ENCODE data around the gene ACOT8. TPM values are rescaled to one million over a fixed set of nuclear protein-coding genes. Genes with fewer than 3 reads are reported as not detected.

Gene ACOT8
- total and polyA plus RNA-seq, 10 of the 15 experiments (the other 5 are each of a cell fraction or from before 2014, with no cell fraction given), result 5.1 to 47.9 (median 31.8) TPM

DNA sequence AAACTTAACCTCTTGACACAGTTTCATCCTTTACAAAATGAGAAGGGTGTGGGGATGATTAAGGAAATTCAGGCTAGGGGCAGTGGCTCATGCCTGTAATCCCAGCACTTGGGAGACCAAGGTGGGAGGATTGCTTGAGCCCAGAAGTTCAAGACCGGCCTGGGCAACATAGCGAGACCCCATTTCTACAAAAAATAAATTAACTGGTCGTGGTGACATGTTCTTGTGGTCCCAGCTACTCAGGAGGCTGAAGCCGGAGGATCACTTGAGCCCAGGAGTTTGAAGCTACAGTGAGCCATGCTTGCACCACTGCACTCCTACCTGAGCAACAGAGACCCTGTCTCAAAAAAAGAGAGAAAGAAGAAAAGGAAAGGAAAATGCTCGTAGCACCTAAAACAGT, 9.3 kb upstream of the ACOT8 start:
- no peak for TF ChIP-seq RAD51 (IDR thresholded peaks at IDR 0.05)
- no peak for TF ChIP-seq IKZF1 (conservative IDR thresholded peaks at IDR 0.05)
- no peak overlapping the region for H3K4me3 ChIP-seq
- no peaks in the 10 kb centered on the region for H4K20me1 ChIP-seq (ENCODE audit: control insufficient read depth, insufficient read depth)
- no peak overlapping the region for H3K27ac ChIP-seq (ENCODE audit: control insufficient read depth, insufficient read depth)
- H2AFZ ChIP-seq (ENCODE audit: control insufficient read depth, low read depth, low read length), result no peak overlapping the region
- in situ Hi-C loops (cut with MboI) (no loop called here), intact Hi-C loops (cut with micrococcal nuclease; ENCODE audit: unreplicated experiment) (no loop called here)
- no peak for ATAC-seq
- WGBS (ENCODE audit: insufficient coverage, insufficient replicate concordance, low lambda C conversion rate, missing lambda C conversion rate), result 88% methylated on average over 5 of the region's 5 CpGs
- RAD21 ChIA-PET (ENCODE audit: unreplicated experiment), result no interaction called here
- H3K36me3 ChIP-seq (ENCODE audit: control insufficient read depth in 2 of 2, insufficient read depth in 2 of 2, low read length in 1 of 2), result no peaks in the 10 kb centered on the region
- SMC1A ChIA-PET (ENCODE audit: uncharacterized antibody, unreplicated experiment), result interaction anchor here (0.6 to 0.9 kb wide), 2 partner anchors 49 to 64 kb away, joined by 3 read pairs; no protein-coding TSS in a partner anchor
- H3K27me3 ChIP-seq (replicated peaks in 1 of 2; ENCODE audit: control insufficient read depth in 2 of 2, insufficient read depth in 2 of 2, low read length in 1 of 2), result no peaks in the 10 kb centered on the region
- CTCF ChIA-PET, result interaction anchor here (1.4 kb wide), 1 partner anchor 15 kb away, joined by 3 read pairs; the partner anchor contains the start of gene ZSWIM1
- no TSS peak for BruUV-seq (replicated peaks)
- no peaks in the 10 kb centered on the region for H3K4me1 ChIP-seq (ENCODE audit: control insufficient read depth, insufficient read depth, low read length)
- H3K79me2 ChIP-seq (ENCODE audit: control insufficient read depth, insufficient read depth, low read length), result no peaks in the 10 kb centered on the region
- POLR2A ChIA-PET, result interaction anchor here (0.7 kb wide), 1 partner anchor 11 kb away, joined by 4 read pairs; no protein-coding TSS in a partner anchor
- FAIRE-seq, result no peak
- H3K9me3 ChIP-seq (replicated peaks; ENCODE audit: control insufficient read depth, insufficient read depth, low read length), result no peaks in the 10 kb centered on the region
- DNase-seq (ENCODE audit: low read depth, low spot score), result no peak
- no peak overlapping the region for H3K9ac ChIP-seq (ENCODE audit: control insufficient read depth, insufficient read depth, low read length)
- H3K4me2 ChIP-seq (ENCODE audit: control insufficient read depth, insufficient read depth), result no peak overlapping the region

DNA sequence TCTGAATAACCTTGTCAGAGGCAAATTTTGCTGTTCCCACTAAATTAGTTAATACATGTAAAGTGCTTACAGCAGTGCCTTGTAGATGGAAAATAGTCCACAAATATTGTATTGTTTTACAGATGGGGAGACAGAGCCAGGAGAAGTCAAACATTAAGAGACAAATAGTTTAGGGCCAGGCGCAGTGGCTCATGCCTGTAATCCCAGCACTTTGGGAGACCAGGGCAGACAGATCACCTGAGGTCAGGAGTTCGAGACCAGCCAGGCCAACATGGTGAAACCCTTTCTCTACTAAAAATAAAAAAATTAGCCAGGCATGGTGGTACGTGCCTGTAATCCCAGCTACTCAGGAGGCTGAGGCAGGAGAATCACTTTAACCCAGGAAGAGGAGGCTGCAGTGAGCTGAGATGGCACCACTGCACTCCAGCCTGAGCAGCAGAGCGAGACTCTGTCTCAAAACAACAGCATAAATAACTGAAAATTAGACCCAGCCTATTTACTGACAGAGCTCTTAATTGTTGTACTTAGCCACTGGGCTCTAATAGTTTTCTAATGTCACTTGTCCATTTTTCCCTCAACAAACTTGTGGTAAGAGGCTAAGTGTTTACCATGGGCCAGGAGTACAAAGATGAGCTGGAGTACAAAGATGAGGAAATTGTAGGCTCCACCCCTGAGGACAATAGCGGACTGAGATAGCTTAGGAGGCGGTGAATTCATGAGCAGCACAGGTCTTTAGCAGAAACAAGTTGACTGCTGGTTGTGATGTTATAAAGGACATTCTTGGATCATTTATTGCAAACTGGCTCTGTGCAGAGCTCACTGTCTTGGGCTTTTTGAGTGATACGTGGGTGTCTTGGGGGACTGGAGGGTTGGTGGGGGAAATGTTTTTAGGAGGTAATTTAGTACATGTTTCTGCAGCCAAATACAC, 6.6 kb upstream of the ACOT8 start:
- ChIA-PET RAD21 (ENCODE audit: unreplicated experiment) (interaction anchor here (0.7 kb wide), 1 partner anchor 74 kb away, joined by 4 read pairs; no protein-coding TSS in a partner anchor), CTCF (interaction anchor here (1.3 kb wide), 1 partner anchor 11 kb away, joined by 3 read pairs; no protein-coding TSS in a partner anchor), POLR2A (interaction anchor here (0.6 to 1.5 kb wide), 3 partner anchors 9 to 79 kb away, joined by 3 read pairs; partner anchors contain the start of gene ZSWIM1), SMC1A (ENCODE audit: uncharacterized antibody, unreplicated experiment) (interaction anchor here (0.8 to 0.9 kb wide), 2 partner anchors 14 to 46 kb away, joined by 3 read pairs; no protein-coding TSS in a partner anchor)
- FAIRE-seq (no peak), ATAC-seq (no peak), DNase-seq (ENCODE audit: low read depth, low spot score) (no peak)
- Histone ChIP-seq H3K27ac (ENCODE audit: control insufficient read depth, insufficient read depth) (no peak overlapping the region), H3K27me3 (replicated peaks in 1 of 2; ENCODE audit: control insufficient read depth in 2 of 2, insufficient read depth in 2 of 2, low read length in 1 of 2) (no peaks in the 10 kb centered on the region), H3K4me1 (ENCODE audit: control insufficient read depth, insufficient read depth, low read length) (no peaks in the 10 kb centered on the region), H3K9ac (ENCODE audit: control insufficient read depth, insufficient read depth, low read length) (no peak overlapping the region), H3K36me3 (ENCODE audit: control insufficient read depth in 2 of 2, insufficient read depth in 2 of 2, low read length in 1 of 2) (no peaks in the 10 kb centered on the region), H2AFZ (ENCODE audit: control insufficient read depth, low read depth, low read length) (no peak overlapping the region), H3K9me3 (replicated peaks; ENCODE audit: control insufficient read depth, insufficient read depth, low read length) (no peaks in the 10 kb centered on the region), H3K79me2 (ENCODE audit: control insufficient read depth, insufficient read depth, low read length) (no peaks in the 10 kb centered on the region), H3K4me2 (ENCODE audit: control insufficient read depth, insufficient read depth) (no peak overlapping the region), H4K20me1 (ENCODE audit: control insufficient read depth, insufficient read depth) (no peaks in the 10 kb centered on the region), H3K4me3 (no peak overlapping the region)
- 86% methylated on average over 7 of the region's 7 CpGs for WGBS (ENCODE audit: insufficient coverage, insufficient replicate concordance, low lambda C conversion rate, missing lambda C conversion rate)
- in situ Hi-C loops (cut with MboI) (no loop called here), intact Hi-C loops (cut with micrococcal nuclease; ENCODE audit: unreplicated experiment) (no loop called here)
- no peak for TF ChIP-seq KLF5 (IDR thresholded peaks at IDR 0.05; ENCODE audit: partially characterized antibody)
- no peak for TF ChIP-seq SUPT20H (IDR thresholded peaks at IDR 0.05; ENCODE audit: borderline replicate concordance, control insufficient read depth, low read depth, low read length)
- no peak for TF ChIP-seq KDM1A (IDR thresholded peaks at IDR 0.05; ENCODE audit: borderline replicate concordance)
- no peak for TF ChIP-seq EP300 (IDR thresholded peaks at IDR 0.05; ENCODE audit: borderline replicate concordance in 1 of 2, control insufficient read depth in 1 of 2, low read depth in 2 of 2, low read length in 2 of 2)
- TF ChIP-seq, protein P1, sequence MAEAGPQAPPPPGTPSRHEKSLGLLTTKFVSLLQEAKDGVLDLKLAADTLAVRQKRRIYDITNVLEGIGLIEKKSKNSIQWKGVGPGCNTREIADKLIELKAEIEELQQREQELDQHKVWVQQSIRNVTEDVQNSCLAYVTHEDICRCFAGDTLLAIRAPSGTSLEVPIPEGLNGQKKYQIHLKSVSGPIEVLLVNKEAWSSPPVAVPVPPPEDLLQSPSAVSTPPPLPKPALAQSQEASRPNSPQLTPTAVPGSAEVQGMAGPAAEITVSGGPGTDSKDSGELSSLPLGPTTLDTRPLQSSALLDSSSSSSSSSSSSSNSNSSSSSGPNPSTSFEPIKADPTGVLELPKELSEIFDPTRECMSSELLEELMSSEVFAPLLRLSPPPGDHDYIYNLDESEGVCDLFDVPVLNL (IDR thresholded peaks at IDR 0.05; ENCODE audit: low read depth, low read length), result no peak
- TF ChIP-seq ZZZ3 (IDR thresholded peaks at IDR 0.05; ENCODE audit: control insufficient read depth, insufficient read length, low read depth), result no peak
- TF ChIP-seq EZH2 (IDR thresholded peaks at IDR 0.05; ENCODE audit: borderline replicate concordance, control insufficient read depth, low read depth, low read length), result no peak
- TF ChIP-seq BMI1 (IDR thresholded peaks at IDR 0.05; ENCODE audit: borderline replicate concordance), result no peak
- TF ChIP-seq MXI1 (IDR thresholded peaks at IDR 0.05; ENCODE audit: low read depth, low read length), result no peak
- TF ChIP-seq BACH1 (IDR thresholded peaks at IDR 0.05; ENCODE audit: borderline replicate concordance), result no peak
- BruUV-seq (replicated peaks), result no TSS peak

All from GM12878 (cell line).